Esophagus squamous epithelium (tissue), 4 donors: ENCODE measurements around the gene GRIK4.

Experiments used
- CTCF ChIP-seq, 6 experiments: fragments of 450-650 bp in 4 of 6; fragments of 200-600 bp in 2 of 6; sonication (generic) in 2 of 6; IDR thresholded peaks; one replicate each; pipeline ENCODE4 v1.5.1; 2016 to 2019; ENCODE audit warnings: antibody characterized with exemption in 6 of 6, mild to moderate bottlenecking in 4 of 6, moderate library complexity in 4 of 6
- POLR2A ChIP-seq, 4 donors: fragments of 450-650 bp; IDR thresholded peaks; one replicate each; pipeline ENCODE4 v1.6.1; 2017; ENCODE audit warnings: antibody characterized with exemption in 4 of 4, mild to moderate bottlenecking in 4 of 4, moderate library complexity in 3 of 4

- no peak for TF ChIP-seq POLR2A (IDR thresholded peaks at IDR 0.05)
- TF ChIP-seq CTCF (IDR thresholded peaks at IDR 0.05), result no peak
Observed at GRCh38 chr11:120883404-120884080, 372.0 kb downstream of the GRIK4 start.
